IMR-90 (cell line): Measurements from ENCODE around the gene TMA7. TPM values are rescaled to one million over a fixed set of nuclear protein-coding genes. Genes with fewer than 3 reads are reported as not detected.

Experiments
- ATAC-seq: fragments of 200-7000 bp; cut with Tn5 transposase; 2 replicates; pipeline ENCODE4 v1.9.1; 2020; ENCODE audit warnings: low read depth, mild to moderate bottlenecking, moderate library complexity
- BruUV-seq: library from RNA; stranded (reverse); fragments of 400-500 nt; replicated peaks from 2 replicates; lab custom pipeline; 2021; lab: Mats Ljungman, UMichigan
- CTCF ChIA-PET: fragments of 300-600 bp; formaldehyde crosslinking; extraction: SDS; loops from one replicate; lab custom pipeline; 2021; ENCODE audit warnings: antibody characterized with exemption; lab: Yijun Ruan, JAX
- POLR2A ChIA-PET: fragments of 300-600 bp; sonication (Branson Sonifier 250); formaldehyde crosslinking; loops from one replicate; lab custom pipeline; 2022; ENCODE audit warnings: antibody characterized with exemption; ENCODE audit not compliant: unreplicated experiment; lab: Charles Lee
- DNase-seq: peaks from one replicate; pipeline ENCODE4 v3.0.0; 2013
- H2AFZ ChIP-seq: replicated peaks from 2 replicates; pipeline ENCODE3; 2013; ENCODE audit warnings: low read length, mild to moderate bottlenecking; ENCODE audit not compliant: poor library complexity
- H2AK5ac ChIP-seq: 2 replicates; pipeline ENCODE4 v1.6.1; 2013; ENCODE audit warnings: low read depth, low read length, inconsistent platforms
- H2AK9ac ChIP-seq: replicated peaks from 2 replicates; pipeline ENCODE3; 2013; ENCODE audit warnings: mild to moderate bottlenecking, low read depth, low read length, moderate library complexity; ENCODE audit not compliant: poor library complexity
- H2BK120ac ChIP-seq: 2 replicates; pipeline ENCODE4 v1.6.1; 2013; ENCODE audit warnings: low read depth, low read length, inconsistent platforms
- H2BK15ac ChIP-seq: 3 replicates; pipeline ENCODE4 v1.6.1; 2013; ENCODE audit warnings: low read depth, low read length, inconsistent platforms
- H2BK20ac ChIP-seq: 2 replicates; pipeline ENCODE4 v1.6.1; 2013; ENCODE audit warnings: low read depth, mild to moderate bottlenecking, inconsistent platforms, low read length, moderate library complexity
- H2BK5ac ChIP-seq: 2 replicates; pipeline ENCODE4 v1.6.1; 2013; ENCODE audit warnings: mild to moderate bottlenecking, low read depth, low read length, inconsistent platforms; ENCODE audit not compliant: poor library complexity, severe bottlenecking
- H3K14ac ChIP-seq: replicated peaks from 2 replicates; pipeline ENCODE4 v1.6.1; 2013; ENCODE audit warnings: low read depth, low read length, inconsistent platforms
- H3K18ac ChIP-seq: 2 replicates; pipeline ENCODE4 v1.6.1; 2013; ENCODE audit warnings: low read depth, low read length, control low read depth
- H3K23ac ChIP-seq: 2 replicates; pipeline ENCODE4 v1.6.1; 2013; ENCODE audit warnings: low read depth, low read length, inconsistent platforms
- H3K27ac ChIP-seq: 2 replicates; pipeline ENCODE4 v1.5.1; 2013; ENCODE audit warnings: mild to moderate bottlenecking, control low read depth, low read length; ENCODE audit not compliant: insufficient read depth
- H3K27me3 ChIP-seq: 2 replicates; pipeline ENCODE4 v1.6.1; 2013; ENCODE audit warnings: low read length; ENCODE audit not compliant: control insufficient read depth, insufficient read depth
- H3K36me3 ChIP-seq: 2 replicates; pipeline ENCODE4 v1.6.1; 2013; ENCODE audit warnings: low read length, mixed read lengths; ENCODE audit not compliant: control insufficient read depth, insufficient read depth
- H3K4ac ChIP-seq: 2 replicates; pipeline ENCODE4 v1.6.1; 2013; ENCODE audit warnings: low read depth, low read length, inconsistent platforms
- H3K4me1 ChIP-seq: 2 replicates; pipeline ENCODE4 v1.6.1; 2013; ENCODE audit warnings: low read length, mixed read lengths; ENCODE audit not compliant: control insufficient read depth, insufficient read depth
- H3K4me2 ChIP-seq: 2 replicates; pipeline ENCODE4 v1.6.1; 2013; ENCODE audit warnings: low read depth, mild to moderate bottlenecking, control low read depth, low read length, moderate library complexity
- H3K4me3 ChIP-seq: 2 replicates; pipeline ENCODE4 v1.5.1; 2013; ENCODE audit warnings: low read depth, mild to moderate bottlenecking, control low read depth, low read length, moderate library complexity; ENCODE audit not compliant: insufficient read depth
- H3K56ac ChIP-seq: 2 replicates; pipeline ENCODE4 v1.6.1; 2013; ENCODE audit warnings: low read length, inconsistent platforms; ENCODE audit not compliant: insufficient read depth; ENCODE audit errors: extremely low read depth
- H3K79me1 ChIP-seq, 2 experiments: 2 replicates each; pipeline ENCODE4 v1.6.1; 2013; ENCODE audit warnings: low read length in 2 of 2, inconsistent platforms in 1 of 2, low read depth in 1 of 2
- H3K9ac ChIP-seq: 2 replicates; pipeline ENCODE4 v1.6.1; 2013; ENCODE audit warnings: low read depth, low read length, control low read depth
- H3K9me1 ChIP-seq: 2 replicates; pipeline ENCODE4 v1.6.1; 2013; ENCODE audit warnings: low read length, inconsistent platforms; ENCODE audit not compliant: insufficient read depth
- H3K9me3 ChIP-seq: 2 replicates; pipeline ENCODE4 v1.6.1; 2013; ENCODE audit warnings: low read length; ENCODE audit not compliant: control insufficient read depth, insufficient read depth
- H4K20me1 ChIP-seq: 2 replicates; pipeline ENCODE4 v1.6.1; 2013; ENCODE audit warnings: low read length, inconsistent platforms; ENCODE audit not compliant: insufficient read depth
- H4K5ac ChIP-seq: 2 replicates; pipeline ENCODE4 v1.6.1; 2013; ENCODE audit warnings: mild to moderate bottlenecking, low read depth, low read length, control low read depth
- H4K8ac ChIP-seq, 2 experiments: 2 replicates each; pipeline ENCODE4 v1.6.1; 2013; ENCODE audit warnings: low read depth in 2 of 2, low read length in 2 of 2, control low read depth in 1 of 2, inconsistent platforms in 1 of 2
- H4K91ac ChIP-seq: 2 replicates; pipeline ENCODE4 v1.6.1; 2013; ENCODE audit warnings: low read depth, low read length, inconsistent platforms; ENCODE audit not compliant: insufficient read depth
- CHD1 ChIP-seq: IDR thresholded peaks from 2 replicates; pipeline ENCODE4 v1.6.1; 2012; ENCODE audit warnings: low read depth, low read length, improper control_type of control experiment
- CTCF ChIP-seq: conservative IDR thresholded peaks from 2 replicates; pipeline ENCODE4 v1.5.1; 2012; ENCODE audit warnings: mild to moderate bottlenecking, low read depth, low read length, improper control_type of control experiment
- MAFK ChIP-seq: IDR thresholded peaks from 2 replicates; pipeline ENCODE4 v1.6.1; 2012; ENCODE audit warnings: low read depth, low read length, improper control_type of control experiment
- MAZ ChIP-seq: IDR thresholded peaks from 2 replicates; pipeline ENCODE4 v1.6.1; 2012; ENCODE audit warnings: low read depth, mild to moderate bottlenecking, low read length, improper control_type of control experiment, moderate library complexity, borderline replicate concordance
- RFX5 ChIP-seq: IDR thresholded peaks from 2 replicates; pipeline ENCODE4 v1.8.0; 2012; ENCODE audit warnings: low read depth, mild to moderate bottlenecking, low read length, moderate library complexity
- USF2 ChIP-seq: fragments of 150-350 bp; IDR thresholded peaks from 2 replicates; pipeline ENCODE4 v1.6.1; 2017; ENCODE audit warnings: mild to moderate bottlenecking, antibody characterized with exemption, low read length, low read depth
- WGBS, 2 experiments: methylation state at CpG; one replicate each; pipeline versions ENCODE4 v1.1.5 to v1.1.7; 2013; ENCODE audit warnings: missing lambda C conversion rate in 2 of 2; ENCODE audit not compliant: insufficient read length in 1 of 2; ENCODE audit errors: extremely low coverage in 2 of 2; 5-methylcytosine and 5-hydroxymethylcytosine counted together
- dilution Hi-C: fragments of 300-500 bp; cut with HindIII; formaldehyde crosslinking; loops from one replicate; pipeline ENCODE4 v1.14.3; 2018; ENCODE audit warnings: low sequenced_read_pairs; ENCODE audit not compliant: unreplicated experiment
- in situ Hi-C: fragments of 300-500 bp; cut with MboI; formaldehyde crosslinking; loops from 3 replicates; pipeline ENCODE4 v1.14.3; 2019; ENCODE audit warnings: low sequenced_read_pairs, inconsistent platforms, mixed read lengths
- intact Hi-C: fragments of 100-400 bp; cut with micrococcal nuclease; formaldehyde crosslinking; loops from 2 replicates; pipeline ENCODE4 v1.10.0; 2022
- polyA plus RNA-seq, 3 experiments: library from polyadenylated mRNA; depleted of rRNA; stranded (reverse); fragments of >200 nt; gene quantifications; 2 replicates each; pipeline ENCODE4 v1.2.3, GENCODE V29; 2012; ENCODE audit warnings: low replicate concordance in 1 of 3
- total RNA-seq: library from RNA; depleted of rRNA; stranded (reverse); fragments of >200 nt; gene quantifications from 2 replicates; pipeline ENCODE4 v1.2.3, GENCODE V29; 2012

Gene TMA7
- total and polyA plus RNA-seq, 2 of the 4 experiments (the other 2 are of a cell fraction): 81.9 to 240 TPM

GRCh38 chr3:48433472-48434118, 6.5 kb upstream of the TMA7 start:
- Histone ChIP-seq H2BK15ac (no peak overlapping the region), H3K9me3 (no peaks in the 10 kb centered on the region), H3K4me2 (no peak overlapping the region), H2BK5ac (no peak overlapping the region), H3K18ac (no peak overlapping the region), H3K23ac (no peak overlapping the region), H3K9me1 (peaks cover under 1% of the 10 kb centered on the region; the same call in 1 of the 2 replicates), H2BK20ac (no peak overlapping the region), H4K5ac (no peak overlapping the region), H3K27me3 (no peaks in the 10 kb centered on the region), H3K9ac (no peak overlapping the region), H4K8ac (no peak overlapping the region), H4K91ac (no peak overlapping the region), H3K27ac (no peak overlapping the region), H2AK9ac (no peak overlapping the region), H3K56ac (no peak overlapping the region), H3K36me3 (peaks cover 18% of the 10 kb centered on the region), H3K14ac (no peak overlapping the region), H3K79me1 (peaks cover 7 to 26% of the 10 kb centered on the region in 2 experiments), H3K4me3 (no peak overlapping the region), H2AFZ (peak overlapping the region; percentile 37), H3K4me1 (peaks cover 4% of the 10 kb centered on the region; the same call in 1 of the 2 replicates), H2AK5ac (no peak overlapping the region), H2BK120ac (peak overlapping the region; percentile 41; the same call in 1 of the 2 replicates), H3K4ac (no peak overlapping the region), H4K20me1 (no peaks in the 10 kb centered on the region; the same call in 1 of the 2 replicates)
- no peak for ATAC-seq
- no TSS peak for BruUV-seq
- dilution Hi-C loops (no loop called here), in situ Hi-C loops (no loop called here), intact Hi-C loops (no loop called here)
- WGBS, 2 experiments: 95% methylated on average over 4 of the region's 12 CpGs; no CpG with 5 or more reads in 1 of the 2 experiments
- ChIA-PET POLR2A (no interaction called here), CTCF (interaction anchor here (0.5 to 2.7 kb wide), 3 partner anchors 26 to 902 kb away, joined by 3 to 16 read pairs (median 3); no protein-coding TSS in a partner anchor)
- peak; percentile 26 for DNase-seq
- no peak for TF ChIP-seq RFX5
- TF ChIP-seq MAZ: no peak
- no peak for TF ChIP-seq CTCF
- no peak for TF ChIP-seq MAFK
- no peak for TF ChIP-seq CHD1
- no peak for TF ChIP-seq USF2
